Hematopoietic multipotent progenitor cell treated with erythropoietin and hydrocortisone succinate and interleukin-3 and kit ligand, for 17 days (in vitro differentiated cells): ENCODE results near the gene PDLIM1.

Experiments
- DNase-seq: peaks from one replicate; pipeline ENCODE4 v3.0.0-alpha.2; 2015; ENCODE audit warnings: low spot score

The PDLIM1 gene

DNA sequence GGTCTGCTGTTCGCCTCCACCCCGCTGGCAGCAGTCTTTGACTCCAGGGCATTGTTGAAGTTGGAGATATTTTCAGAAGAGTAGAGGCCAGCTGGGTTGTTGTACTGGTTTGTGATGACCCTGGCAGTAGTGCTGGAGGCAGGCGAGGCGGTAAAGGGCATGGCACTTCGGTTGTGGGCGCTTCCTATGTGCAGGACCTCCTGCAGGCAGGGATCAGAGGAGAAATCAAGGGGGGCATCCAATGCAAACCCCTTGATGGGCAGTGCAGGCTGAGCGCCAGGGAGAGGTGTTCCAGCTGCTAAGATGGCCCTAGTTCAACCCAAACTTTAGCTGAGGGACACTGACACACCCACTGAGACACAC is 27.0 kb downstream of the PDLIM1 start:
- no peak for DNase-seq

GRCh38 chr10:95262763-95263518 is 27.9 kb downstream of the PDLIM1 start:
- no peak for DNase-seq

GRCh38 chr10:95261926-95262325 is 28.9 kb downstream of the PDLIM1 start:
- DNase-seq, result no peak

DNA sequence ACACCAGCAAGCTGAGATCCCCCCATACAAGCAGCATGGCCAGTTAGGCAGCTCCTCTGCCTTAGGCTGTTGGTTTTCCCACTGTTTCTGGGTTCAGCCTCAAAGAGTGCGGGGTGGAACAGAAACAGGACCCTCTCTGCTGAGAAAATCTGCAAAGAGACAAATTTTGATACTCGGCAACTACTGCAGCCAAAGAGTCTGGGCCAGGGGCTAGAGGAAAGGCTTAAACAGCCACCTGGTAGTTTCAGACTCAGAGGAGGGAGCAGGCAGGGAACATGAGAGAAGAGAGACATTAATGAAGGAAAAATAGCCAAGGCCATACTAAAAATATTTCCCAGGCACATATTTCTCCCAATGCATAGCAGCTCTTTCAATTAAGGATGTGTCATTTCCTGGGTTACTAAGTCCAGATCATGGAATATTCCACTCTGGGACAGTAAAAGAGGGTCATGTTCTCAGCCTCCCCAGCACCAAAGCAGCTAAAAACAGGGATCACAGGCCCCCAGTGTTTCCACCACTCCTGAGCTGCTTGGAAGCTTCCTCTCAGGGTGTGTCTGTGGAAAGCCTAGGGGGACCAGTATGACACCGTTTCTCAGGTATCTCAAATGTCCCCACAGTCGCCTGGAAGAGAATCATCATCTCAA is 29.8 kb downstream of the PDLIM1 start:
- DNase-seq, result no peak

GRCh38 chr10:95260397-95260881 is 30.4 kb downstream of the PDLIM1 start:
- no peak for DNase-seq

DNA sequence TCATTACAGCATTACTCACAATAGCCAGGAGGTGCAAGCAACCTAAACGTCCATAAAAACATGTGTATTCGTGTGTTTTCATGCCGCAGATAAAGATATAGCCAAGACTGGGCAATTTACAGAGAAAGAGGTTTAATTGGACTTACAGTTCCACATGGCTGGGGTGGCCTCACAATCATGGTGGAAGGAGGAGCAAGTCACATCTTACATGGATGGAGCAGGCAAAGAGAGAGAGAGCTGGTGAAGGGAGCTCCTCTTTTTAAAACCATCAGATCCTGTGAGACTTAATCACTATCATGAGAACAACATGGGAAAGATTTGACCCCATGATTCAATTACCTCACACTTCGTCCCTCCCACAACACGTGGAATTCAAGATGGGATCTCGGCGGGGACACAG is 33.0 kb downstream of the PDLIM1 start:
- no peak for DNase-seq

GRCh38 chr10:95256268-95256667 is 34.5 kb downstream of the PDLIM1 start:
- DNase-seq, result no peak

GRCh38 chr10:95254629-95255028 is 36.2 kb downstream of the PDLIM1 start:
- DNase-seq, result no peak

GRCh38 chr10:95253686-95254085 is 37.1 kb downstream of the PDLIM1 start:
- DNase-seq, result no peak

DNA sequence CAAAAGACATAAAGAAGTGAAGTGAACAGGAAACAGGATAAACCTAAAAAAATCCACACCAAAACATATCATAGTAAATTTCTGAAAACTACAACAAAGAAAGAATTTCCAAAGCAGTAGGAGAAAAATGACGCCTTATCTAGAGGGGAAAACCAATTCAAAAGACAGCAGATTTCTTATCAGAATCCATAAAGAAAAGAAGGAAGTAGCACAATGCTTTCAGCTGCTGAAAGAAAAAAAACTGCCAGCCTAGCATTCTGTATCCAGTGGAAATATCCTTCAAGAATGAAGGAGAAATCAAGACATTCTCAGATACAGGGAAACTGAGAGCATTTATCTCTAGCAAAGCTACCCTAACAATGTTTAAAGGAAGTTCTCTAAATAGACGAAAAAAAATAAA is 37.8 kb downstream of the PDLIM1 start:
- DNase-seq, result no peak

- no peak for DNase-seq
These were observed 39.9 kb downstream of the PDLIM1 start for GRCh38 chr10:95250856-95251255.

DNA sequence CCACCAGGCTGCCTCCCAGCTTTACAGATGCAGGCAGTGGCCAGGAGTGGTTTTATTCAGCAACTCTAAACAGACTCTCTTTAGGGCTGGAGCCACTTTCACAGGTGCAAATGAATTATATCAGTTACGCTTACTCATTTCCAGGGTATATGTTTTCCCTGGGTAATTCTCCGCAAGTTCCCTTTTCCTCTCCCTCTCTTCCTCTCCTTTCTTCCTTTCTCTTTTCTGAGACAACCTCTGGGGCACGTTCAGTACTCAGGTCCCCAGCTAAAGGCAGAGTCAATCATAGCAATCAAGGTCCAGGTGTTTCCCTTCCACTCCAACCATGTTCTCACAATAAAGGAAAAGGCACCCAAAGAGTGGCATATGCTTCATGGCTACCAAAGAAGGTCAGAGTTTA is 41.3 kb downstream of the PDLIM1 start:
- no peak for DNase-seq

- DNase-seq, result no peak
These were observed 41.8 kb downstream of the PDLIM1 start for GRCh38 chr10:95248989-95249388.

DNA sequence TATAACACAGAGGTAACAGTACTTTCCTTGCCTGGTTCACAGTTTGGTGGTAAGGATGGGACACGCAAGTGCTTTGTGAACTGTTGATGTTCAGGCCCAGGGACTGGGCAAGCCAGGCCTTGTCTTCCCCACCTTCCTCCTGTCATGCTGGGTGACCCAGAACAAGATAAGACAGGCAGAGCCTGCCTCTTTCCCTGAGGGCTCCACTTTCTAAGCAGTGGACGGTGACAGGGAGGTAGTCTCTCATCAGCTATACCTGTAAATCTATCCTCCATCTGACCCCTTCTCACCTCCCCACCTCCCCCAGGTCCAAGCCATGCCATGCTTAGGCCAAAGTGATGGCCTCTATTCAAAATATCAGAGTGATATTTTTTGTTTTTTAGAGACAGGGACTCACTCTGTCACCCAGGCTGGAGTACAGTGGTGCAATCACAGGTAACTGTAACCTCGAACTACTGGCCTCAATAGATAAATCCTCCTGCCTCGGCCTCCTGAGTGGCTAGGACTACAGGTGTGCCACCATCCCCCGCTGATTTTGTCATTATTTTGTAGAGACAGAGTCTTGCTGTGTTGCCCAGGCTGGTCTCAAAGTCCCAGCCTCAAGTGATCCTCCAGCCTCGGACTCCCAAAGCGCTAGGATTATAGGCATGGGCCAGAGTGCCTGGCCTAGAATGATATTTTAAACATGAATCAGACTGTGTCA is 42.8 kb downstream of the PDLIM1 start:
- DNase-seq, result no peak

DNA sequence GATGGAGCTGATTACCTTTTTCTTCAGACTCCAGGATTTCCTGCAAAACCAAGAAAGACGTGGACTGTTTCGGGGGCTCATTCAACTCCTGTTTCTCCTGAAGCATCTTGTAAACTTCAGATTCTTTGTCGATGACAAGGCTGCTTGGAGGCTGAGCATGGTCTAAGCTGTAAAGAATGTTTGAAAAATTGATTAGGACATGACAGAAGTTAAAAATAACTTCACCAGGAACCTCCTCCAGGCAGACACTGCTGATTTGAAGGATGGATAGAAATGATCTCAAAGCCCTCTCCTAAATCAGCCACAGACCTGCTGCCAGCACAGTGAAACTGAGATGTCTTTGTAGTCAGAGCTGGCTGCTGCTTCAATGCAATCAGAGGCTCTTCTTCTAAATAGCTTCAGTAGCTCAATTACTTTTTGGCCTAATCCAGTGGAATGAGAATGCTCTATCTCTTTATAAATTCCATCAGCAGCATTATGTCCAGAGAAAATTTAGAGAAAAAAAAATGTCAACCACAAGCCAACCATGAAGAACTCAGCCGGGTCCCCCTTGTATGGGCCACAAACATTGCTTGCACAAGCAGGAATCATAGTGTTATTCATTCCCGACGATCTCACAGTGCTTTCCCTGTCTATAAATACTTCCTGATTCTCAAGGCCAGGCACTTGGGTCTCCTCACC is 43.5 kb downstream of the PDLIM1 start:
- DNase-seq, result no peak

- peak; percentile 76 for DNase-seq
These were observed 44.2 kb downstream of the PDLIM1 start for GRCh38 chr10:95246582-95247051.

GRCh38 chr10:95245425-95246055 is 45.3 kb downstream of the PDLIM1 start:
- DNase-seq, result no peak

GRCh38 chr10:95244152-95244551 is 46.7 kb downstream of the PDLIM1 start:
- DNase-seq, result no peak

DNA sequence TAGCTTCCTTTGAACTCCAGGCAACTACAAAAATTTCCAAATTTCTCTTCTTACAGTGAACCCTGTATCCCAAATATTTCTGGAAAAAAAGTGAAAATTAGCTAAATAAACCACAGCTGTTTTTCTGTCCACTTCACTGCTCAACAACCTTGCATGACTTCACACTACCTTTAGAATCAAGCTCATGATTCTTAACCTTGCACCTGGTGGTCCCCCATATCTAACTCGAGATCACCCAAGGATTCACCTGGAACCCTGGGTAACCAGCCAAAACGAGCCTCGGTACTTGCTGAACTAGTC is 47.5 kb downstream of the PDLIM1 start:
- DNase-seq, result no peak

- no peak for DNase-seq
These were observed 48.1 kb downstream of the PDLIM1 start for GRCh38 chr10:95242581-95243317.

GRCh38 chr10:95241533-95241932 is 49.3 kb downstream of the PDLIM1 start:
- DNase-seq, result no peak
